GM23338 (cell line): ENCODE measurements around the gene CSPG4. TPM values are rescaled to one million over a fixed set of nuclear protein-coding genes. Genes with fewer than 3 reads are reported as not detected.

Experiments
- ATAC-seq: fragments of 200-7000 bp; cut with Tn5 transposase; 3 replicates; pipeline ENCODE4 v1.9.1; 2020
- DNase-seq: peaks from one replicate; pipeline ENCODE4 v3.0.0-alpha.2; 2015; ENCODE audit warnings: low spot score
- H2AFZ ChIP-seq: fragments of 200-600 bp; sonication (generic); 2 replicates; pipeline ENCODE4 v1.8.0; 2016; ENCODE audit warnings: antibody characterized with exemption, mild to moderate bottlenecking, moderate library complexity
- H3F3A ChIP-seq: fragments of 200-600 bp; sonication (generic); replicated peaks from 2 replicates; pipeline ENCODE4 v1.8.0; 2017; ENCODE audit warnings: antibody characterized with exemption, mixed run types, low read depth
- H3K27ac ChIP-seq: fragments of 200-600 bp; sonication (generic); 2 replicates; pipeline ENCODE4 v1.6.1; 2016; ENCODE audit warnings: low read depth
- H3K27me3 ChIP-seq: fragments of 200-600 bp; sonication (generic); 2 replicates; pipeline ENCODE4 v1.8.0; 2016; ENCODE audit warnings: mild to moderate bottlenecking, mixed run types, moderate library complexity; ENCODE audit not compliant: insufficient read depth
- H3K36me3 ChIP-seq: fragments of 200-600 bp; sonication (generic); 2 replicates; pipeline ENCODE4 v1.8.0; 2016; ENCODE audit warnings: mild to moderate bottlenecking; ENCODE audit not compliant: insufficient read depth
- H3K4me1 ChIP-seq: fragments of 200-600 bp; sonication (generic); 2 replicates; pipeline ENCODE4 v1.8.0; 2016; ENCODE audit warnings: mild to moderate bottlenecking, moderate library complexity; ENCODE audit not compliant: insufficient read depth
- H3K4me2 ChIP-seq: fragments of 200-600 bp; sonication (generic); 2 replicates; pipeline ENCODE4 v1.7.1; 2017; ENCODE audit warnings: mixed run types
- H3K4me3 ChIP-seq: fragments of 200-600 bp; sonication (generic); 2 replicates; pipeline ENCODE4 v1.6.1; 2016; ENCODE audit warnings: mixed run types
- H3K79me2 ChIP-seq: fragments of 200-600 bp; sonication (generic); replicated peaks from 2 replicates; pipeline ENCODE4 v1.8.0; 2017; ENCODE audit warnings: mild to moderate bottlenecking; ENCODE audit not compliant: insufficient read depth
- H3K9me2 ChIP-seq: fragments of 200-600 bp; sonication (generic); 2 replicates; pipeline ENCODE4 v1.8.0; 2017; ENCODE audit not compliant: insufficient read depth
- H4K20me1 ChIP-seq: fragments of 200-600 bp; sonication (generic); replicated peaks from 2 replicates; pipeline ENCODE4 v1.8.0; 2017; ENCODE audit warnings: mild to moderate bottlenecking; ENCODE audit not compliant: insufficient read depth
- H3K27ac Mint-ChIP-seq: 2 replicates; pipeline ENCODE4 v1.8.0; 2020; ENCODE audit warnings: inconsistent platforms, mild to moderate bottlenecking, moderate library complexity, mixed read lengths
- H3K27me3 Mint-ChIP-seq: 3 replicates; pipeline ENCODE4 v1.8.0; 2022; ENCODE audit warnings: low read depth, mild to moderate bottlenecking, moderate library complexity, mixed read lengths, inconsistent platforms; ENCODE audit not compliant: insufficient read depth, poor library complexity
- H3K36me3 Mint-ChIP-seq: 3 replicates; pipeline ENCODE4 v1.8.0; 2021; ENCODE audit warnings: low read depth, mild to moderate bottlenecking, inconsistent platforms, moderate library complexity, mixed read lengths
- H3K4me1 Mint-ChIP-seq: 3 replicates; pipeline ENCODE4 v1.8.0; 2020; ENCODE audit warnings: mild to moderate bottlenecking, inconsistent platforms, mixed read lengths
- H3K4me3 Mint-ChIP-seq: 3 replicates; pipeline ENCODE4 v1.8.0; 2021; ENCODE audit warnings: moderate library complexity, mild to moderate bottlenecking, inconsistent platforms, mixed read lengths
- H3K9me3 Mint-ChIP-seq: 3 replicates; pipeline ENCODE4 v1.8.0; 2020; ENCODE audit warnings: moderate library complexity, mild to moderate bottlenecking, inconsistent platforms, mixed read lengths
- EZH2 ChIP-seq: fragments of 200-600 bp; sonication (generic); IDR thresholded peaks from one replicate; pipeline ENCODE4 v1.8.0; 2017; ENCODE audit warnings: antibody characterized with exemption, mild to moderate bottlenecking, low read depth; ENCODE audit not compliant: unreplicated experiment
- EZH2phosphoT487 ChIP-seq: fragments of 200-600 bp; sonication (generic); IDR thresholded peaks from one replicate; pipeline ENCODE4 v1.8.1; 2018; ENCODE audit warnings: antibody characterized with exemption; ENCODE audit not compliant: unreplicated experiment
- JUNB ChIP-seq: IDR thresholded peaks from one replicate; pipeline ENCODE4 v1.6.1; 2016; ENCODE audit warnings: antibody characterized with exemption; ENCODE audit not compliant: unreplicated experiment
- NANOG ChIP-seq: IDR thresholded peaks from 2 replicates; pipeline ENCODE4 v1.6.1; 2016; ENCODE audit warnings: antibody characterized with exemption, borderline replicate concordance
- ZNF114 ChIP-seq: fragments of 250-450 bp; sonication (Bioruptor Pico); IDR thresholded peaks from 2 replicates; pipeline ENCODE4 v1.5.0; 2020; ENCODE audit warnings: mild to moderate bottlenecking, moderate library complexity
- ZNF331 ChIP-seq: fragments of 250-450 bp; sonication (Bioruptor Pico); IDR thresholded peaks from 2 replicates; pipeline ENCODE4 v1.5.0; 2020; ENCODE audit warnings: low read depth, mild to moderate bottlenecking, moderate library complexity
- polyA plus RNA-seq: library from polyadenylated mRNA; unstranded; fragments of >200 nt; fragmentation: Nextera tagmentation; extraction: Ambion mirVana; gene quantifications from 2 replicates; pipeline ENCODE4 v1.2.1, GENCODE V29; 2016
- total RNA-seq: library from RNA; depleted of rRNA; stranded (reverse); fragments of >200 nt; shearing (Covaris generic); gene quantifications from 2 replicates; pipeline ENCODE4 v1.2.3, GENCODE V29; 2014
- TF ChIP-seq, protein P1 (sequence below): IDR thresholded peaks from one replicate; pipeline ENCODE4 v1.6.1; 2018; ENCODE audit warnings: antibody characterized with exemption; ENCODE audit not compliant: unreplicated experiment
- TF ChIP-seq, protein P2 (sequence below): IDR thresholded peaks from 2 replicates; pipeline ENCODE4 v1.6.1; 2016; ENCODE audit warnings: antibody characterized with exemption
- TF ChIP-seq, protein P3 (sequence below), 2 experiments: fragments of 200-600 bp in 1 of 2; sonication (generic) in 1 of 2; conservative IDR thresholded peaks; 2 replicates each; pipeline versions ENCODE4 v1.5.1 to v1.6.1; 2016 to 2017; ENCODE audit warnings: antibody characterized with exemption in 2 of 2, low read depth in 2 of 2, mild to moderate bottlenecking in 2 of 2, moderate library complexity in 1 of 2
- TF ChIP-seq, protein P4 (sequence below): fragments of 250-450 bp; sonication (Bioruptor Pico); IDR thresholded peaks from 2 replicates; pipeline ENCODE4 v1.5.0; 2020; ENCODE audit warnings: mild to moderate bottlenecking, moderate library complexity

CSPG4 gene
- total and polyA plus RNA-seq, 2 experiments from 2014 or later: 0.27 to 4.0 TPM

DNA sequence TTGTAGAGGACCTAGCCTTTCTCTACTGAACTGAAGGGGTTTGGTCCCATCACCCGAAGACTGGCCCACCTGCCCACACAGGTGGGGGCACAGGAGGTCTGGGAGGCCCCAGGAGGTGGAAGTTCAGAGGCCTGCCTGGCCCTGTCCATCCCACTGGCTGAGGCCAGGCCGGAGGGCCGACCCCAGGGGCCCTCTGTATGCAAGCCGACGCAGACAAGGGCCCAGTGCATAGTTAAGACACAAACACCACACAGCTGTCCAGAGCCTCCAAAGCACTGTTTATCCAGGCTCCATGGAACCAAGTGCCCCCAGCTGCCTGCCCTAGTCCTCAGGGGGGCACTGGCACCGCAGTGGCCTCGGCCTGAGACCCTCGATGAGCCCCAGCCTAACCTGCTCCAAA is 38.3 kb downstream of the CSPG4 start:
- Histone ChIP-seq H2AFZ (no peak overlapping the region), H3K27ac (no peak overlapping the region)
- no peak overlapping the region for H3K27ac Mint-ChIP-seq

More for the DNA sequence above, 38.3 kb downstream of the CSPG4 start:
- Histone ChIP-seq H3F3A (peaks cover 6% of the 10 kb centered on the region; the same call in 1 of the 2 replicates), H3K4me3 (no peak overlapping the region), H3K27me3 (no peaks in the 10 kb centered on the region), H3K4me2 (no peak overlapping the region), H3K4me1 (peaks cover 16% of the 10 kb centered on the region), H3K36me3 (no peaks in the 10 kb centered on the region), H4K20me1 (no peaks in the 10 kb centered on the region), H3K9me2 (no peaks in the 10 kb centered on the region), H3K79me2 (no peaks in the 10 kb centered on the region)
- Mint-ChIP-seq H3K4me3 (no peak overlapping the region), H3K27me3 (peaks cover 13% of the 10 kb centered on the region), H3K9me3 (no peaks in the 10 kb centered on the region), H3K36me3 (no peaks in the 10 kb centered on the region; the same call in 2 of the 3 replicates), H3K4me1 (peaks cover 29% of the 10 kb centered on the region)
- no peak for ATAC-seq
- TF ChIP-seq EZH2 (no peak), ZNF114 (CRISPR knock-in tag) (no peak), NANOG (no peak), ZNF331 (CRISPR knock-in tag) (no peak), JUNB (no peak), EZH2phosphoT487 (no peak)
- TF ChIP-seq, protein P1, sequence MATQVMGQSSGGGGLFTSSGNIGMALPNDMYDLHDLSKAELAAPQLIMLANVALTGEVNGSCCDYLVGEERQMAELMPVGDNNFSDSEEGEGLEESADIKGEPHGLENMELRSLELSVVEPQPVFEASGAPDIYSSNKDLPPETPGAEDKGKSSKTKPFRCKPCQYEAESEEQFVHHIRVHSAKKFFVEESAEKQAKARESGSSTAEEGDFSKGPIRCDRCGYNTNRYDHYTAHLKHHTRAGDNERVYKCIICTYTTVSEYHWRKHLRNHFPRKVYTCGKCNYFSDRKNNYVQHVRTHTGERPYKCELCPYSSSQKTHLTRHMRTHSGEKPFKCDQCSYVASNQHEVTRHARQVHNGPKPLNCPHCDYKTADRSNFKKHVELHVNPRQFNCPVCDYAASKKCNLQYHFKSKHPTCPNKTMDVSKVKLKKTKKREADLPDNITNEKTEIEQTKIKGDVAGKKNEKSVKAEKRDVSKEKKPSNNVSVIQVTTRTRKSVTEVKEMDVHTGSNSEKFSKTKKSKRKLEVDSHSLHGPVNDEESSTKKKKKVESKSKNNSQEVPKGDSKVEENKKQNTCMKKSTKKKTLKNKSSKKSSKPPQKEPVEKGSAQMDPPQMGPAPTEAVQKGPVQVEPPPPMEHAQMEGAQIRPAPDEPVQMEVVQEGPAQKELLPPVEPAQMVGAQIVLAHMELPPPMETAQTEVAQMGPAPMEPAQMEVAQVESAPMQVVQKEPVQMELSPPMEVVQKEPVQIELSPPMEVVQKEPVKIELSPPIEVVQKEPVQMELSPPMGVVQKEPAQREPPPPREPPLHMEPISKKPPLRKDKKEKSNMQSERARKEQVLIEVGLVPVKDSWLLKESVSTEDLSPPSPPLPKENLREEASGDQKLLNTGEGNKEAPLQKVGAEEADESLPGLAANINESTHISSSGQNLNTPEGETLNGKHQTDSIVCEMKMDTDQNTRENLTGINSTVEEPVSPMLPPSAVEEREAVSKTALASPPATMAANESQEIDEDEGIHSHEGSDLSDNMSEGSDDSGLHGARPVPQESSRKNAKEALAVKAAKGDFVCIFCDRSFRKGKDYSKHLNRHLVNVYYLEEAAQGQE: no peak
- TF ChIP-seq, protein P2, sequence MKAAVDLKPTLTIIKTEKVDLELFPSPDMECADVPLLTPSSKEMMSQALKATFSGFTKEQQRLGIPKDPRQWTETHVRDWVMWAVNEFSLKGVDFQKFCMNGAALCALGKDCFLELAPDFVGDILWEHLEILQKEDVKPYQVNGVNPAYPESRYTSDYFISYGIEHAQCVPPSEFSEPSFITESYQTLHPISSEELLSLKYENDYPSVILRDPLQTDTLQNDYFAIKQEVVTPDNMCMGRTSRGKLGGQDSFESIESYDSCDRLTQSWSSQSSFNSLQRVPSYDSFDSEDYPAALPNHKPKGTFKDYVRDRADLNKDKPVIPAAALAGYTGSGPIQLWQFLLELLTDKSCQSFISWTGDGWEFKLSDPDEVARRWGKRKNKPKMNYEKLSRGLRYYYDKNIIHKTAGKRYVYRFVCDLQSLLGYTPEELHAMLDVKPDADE: no peak
- TF ChIP-seq, protein P3, sequence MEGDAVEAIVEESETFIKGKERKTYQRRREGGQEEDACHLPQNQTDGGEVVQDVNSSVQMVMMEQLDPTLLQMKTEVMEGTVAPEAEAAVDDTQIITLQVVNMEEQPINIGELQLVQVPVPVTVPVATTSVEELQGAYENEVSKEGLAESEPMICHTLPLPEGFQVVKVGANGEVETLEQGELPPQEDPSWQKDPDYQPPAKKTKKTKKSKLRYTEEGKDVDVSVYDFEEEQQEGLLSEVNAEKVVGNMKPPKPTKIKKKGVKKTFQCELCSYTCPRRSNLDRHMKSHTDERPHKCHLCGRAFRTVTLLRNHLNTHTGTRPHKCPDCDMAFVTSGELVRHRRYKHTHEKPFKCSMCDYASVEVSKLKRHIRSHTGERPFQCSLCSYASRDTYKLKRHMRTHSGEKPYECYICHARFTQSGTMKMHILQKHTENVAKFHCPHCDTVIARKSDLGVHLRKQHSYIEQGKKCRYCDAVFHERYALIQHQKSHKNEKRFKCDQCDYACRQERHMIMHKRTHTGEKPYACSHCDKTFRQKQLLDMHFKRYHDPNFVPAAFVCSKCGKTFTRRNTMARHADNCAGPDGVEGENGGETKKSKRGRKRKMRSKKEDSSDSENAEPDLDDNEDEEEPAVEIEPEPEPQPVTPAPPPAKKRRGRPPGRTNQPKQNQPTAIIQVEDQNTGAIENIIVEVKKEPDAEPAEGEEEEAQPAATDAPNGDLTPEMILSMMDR (conservative IDR thresholded peaks at IDR 0.05; ENCODE audit: low read depth in 2 of 2): no peak
- TF ChIP-seq, protein P4, sequence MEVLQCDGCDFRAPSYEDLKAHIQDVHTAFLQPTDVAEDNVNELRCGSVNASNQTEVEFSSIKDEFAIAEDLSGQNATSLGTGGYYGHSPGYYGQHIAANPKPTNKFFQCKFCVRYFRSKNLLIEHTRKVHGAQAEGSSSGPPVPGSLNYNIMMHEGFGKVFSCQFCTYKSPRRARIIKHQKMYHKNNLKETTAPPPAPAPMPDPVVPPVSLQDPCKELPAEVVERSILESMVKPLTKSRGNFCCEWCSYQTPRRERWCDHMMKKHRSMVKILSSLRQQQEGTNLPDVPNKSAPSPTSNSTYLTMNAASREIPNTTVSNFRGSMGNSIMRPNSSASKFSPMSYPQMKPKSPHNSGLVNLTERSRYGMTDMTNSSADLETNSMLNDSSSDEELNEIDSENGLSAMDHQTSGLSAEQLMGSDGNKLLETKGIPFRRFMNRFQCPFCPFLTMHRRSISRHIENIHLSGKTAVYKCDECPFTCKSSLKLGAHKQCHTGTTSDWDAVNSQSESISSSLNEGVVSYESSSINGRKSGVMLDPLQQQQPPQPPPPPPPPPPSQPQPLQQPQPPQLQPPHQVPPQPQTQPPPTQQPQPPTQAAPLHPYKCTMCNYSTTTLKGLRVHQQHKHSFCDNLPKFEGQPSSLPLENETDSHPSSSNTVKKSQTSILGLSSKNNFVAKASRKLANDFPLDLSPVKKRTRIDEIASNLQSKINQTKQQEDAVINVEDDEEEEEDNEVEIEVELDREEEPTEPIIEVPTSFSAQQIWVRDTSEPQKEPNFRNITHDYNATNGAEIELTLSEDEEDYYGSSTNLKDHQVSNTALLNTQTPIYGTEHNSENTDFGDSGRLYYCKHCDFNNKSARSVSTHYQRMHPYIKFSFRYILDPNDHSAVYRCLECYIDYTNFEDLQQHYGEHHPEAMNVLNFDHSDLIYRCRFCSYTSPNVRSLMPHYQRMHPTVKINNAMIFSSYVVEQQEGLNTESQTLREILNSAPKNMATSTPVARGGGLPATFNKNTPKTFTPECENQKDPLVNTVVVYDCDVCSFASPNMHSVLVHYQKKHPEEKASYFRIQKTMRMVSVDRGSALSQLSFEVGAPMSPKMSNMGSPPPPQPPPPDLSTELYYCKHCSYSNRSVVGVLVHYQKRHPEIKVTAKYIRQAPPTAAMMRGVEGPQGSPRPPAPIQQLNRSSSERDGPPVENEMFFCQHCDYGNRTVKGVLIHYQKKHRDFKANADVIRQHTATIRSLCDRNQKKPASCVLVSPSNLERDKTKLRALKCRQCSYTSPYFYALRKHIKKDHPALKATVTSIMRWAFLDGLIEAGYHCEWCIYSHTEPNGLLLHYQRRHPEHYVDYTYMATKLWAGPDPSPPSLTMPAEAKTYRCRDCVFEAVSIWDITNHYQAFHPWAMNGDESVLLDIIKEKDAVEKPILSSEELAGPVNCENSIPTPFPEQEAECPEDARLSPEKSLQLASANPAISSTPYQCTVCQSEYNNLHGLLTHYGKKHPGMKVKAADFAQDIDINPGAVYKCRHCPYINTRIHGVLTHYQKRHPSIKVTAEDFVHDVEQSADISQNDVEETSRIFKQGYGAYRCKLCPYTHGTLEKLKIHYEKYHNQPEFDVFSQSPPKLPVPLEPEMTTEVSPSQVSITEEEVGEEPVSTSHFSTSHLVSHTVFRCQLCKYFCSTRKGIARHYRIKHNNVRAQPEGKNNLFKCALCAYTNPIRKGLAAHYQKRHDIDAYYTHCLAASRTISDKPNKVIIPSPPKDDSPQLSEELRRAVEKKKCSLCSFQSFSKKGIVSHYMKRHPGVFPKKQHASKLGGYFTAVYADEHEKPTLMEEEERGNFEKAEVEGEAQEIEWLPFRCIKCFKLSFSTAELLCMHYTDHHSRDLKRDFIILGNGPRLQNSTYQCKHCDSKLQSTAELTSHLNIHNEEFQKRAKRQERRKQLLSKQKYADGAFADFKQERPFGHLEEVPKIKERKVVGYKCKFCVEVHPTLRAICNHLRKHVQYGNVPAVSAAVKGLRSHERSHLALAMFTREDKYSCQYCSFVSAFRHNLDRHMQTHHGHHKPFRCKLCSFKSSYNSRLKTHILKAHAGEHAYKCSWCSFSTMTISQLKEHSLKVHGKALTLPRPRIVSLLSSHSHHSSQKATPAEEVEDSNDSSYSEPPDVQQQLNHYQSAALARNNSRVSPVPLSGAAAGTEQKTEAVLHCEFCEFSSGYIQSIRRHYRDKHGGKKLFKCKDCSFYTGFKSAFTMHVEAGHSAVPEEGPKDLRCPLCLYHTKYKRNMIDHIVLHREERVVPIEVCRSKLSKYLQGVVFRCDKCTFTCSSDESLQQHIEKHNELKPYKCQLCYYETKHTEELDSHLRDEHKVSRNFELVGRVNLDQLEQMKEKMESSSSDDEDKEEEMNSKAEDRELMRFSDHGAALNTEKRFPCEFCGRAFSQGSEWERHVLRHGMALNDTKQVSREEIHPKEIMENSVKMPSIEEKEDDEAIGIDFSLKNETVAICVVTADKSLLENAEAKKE: no peak
- no peak for DNase-seq
